Stimulated activated naive CD8-positive, alpha-beta T cell treated with anti-CD3 and anti-CD28 coated beads, Interleukin-15, Interleukin-2, amounts not matched to agents 100 U/mL and 50 U/mL, for 24 hours (primary cell): ENCODE measurements around the gene ABHD16A.

Source experiments
- ATAC-seq: fragments of 150-1000 bp; cut with Tn5 transposase; one replicate; pipeline ENCODE4 v1.10.0; 2021
- DNase-seq: peaks from one replicate; pipeline ENCODE4 v3.0.0; 2021

ABHD16A gene

GRCh38 chr6:31662124-31662723, 40.9 kb downstream of the ABHD16A start:
- DNase-seq (no peak), ATAC-seq (no peak)

DNA sequence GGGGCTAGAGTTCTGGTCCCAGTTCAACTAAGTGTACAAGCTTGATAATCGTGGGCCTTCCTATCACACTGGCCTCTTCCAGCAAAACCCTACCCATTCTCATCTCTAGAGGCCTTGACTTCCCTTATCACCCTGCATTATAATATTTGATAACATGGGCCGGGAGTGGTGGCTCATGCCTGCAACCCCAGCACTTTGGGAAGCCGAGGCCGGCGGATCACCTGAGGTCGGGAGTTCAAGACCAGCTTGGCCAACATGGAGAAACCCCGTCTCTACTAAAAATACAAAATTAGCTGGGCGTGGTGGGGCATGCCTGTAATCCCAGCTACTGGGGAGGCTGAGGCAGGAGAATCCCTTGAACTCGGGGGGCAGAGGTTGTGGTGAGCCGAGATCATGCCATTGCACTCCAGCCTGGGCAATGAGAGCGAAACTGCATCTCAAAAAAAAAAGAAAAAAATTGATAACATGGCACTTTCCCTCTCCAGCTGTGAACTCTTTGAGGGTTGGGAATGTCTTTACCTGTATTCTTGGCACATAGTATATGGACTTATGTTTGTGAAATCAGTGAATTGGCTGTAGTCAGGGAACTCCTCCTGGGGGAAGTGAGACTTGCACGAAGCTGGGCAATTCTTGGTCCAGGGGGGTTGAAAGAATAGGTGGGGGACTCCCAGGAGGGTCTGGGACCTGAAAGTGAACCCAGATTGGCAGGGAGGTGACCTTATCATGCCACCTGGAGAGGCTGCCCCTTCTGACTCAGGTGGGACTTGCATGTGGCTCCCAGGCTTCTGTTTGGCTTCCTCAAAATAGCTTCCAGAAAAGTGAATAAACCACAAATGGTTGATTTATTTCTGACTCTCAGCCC, 41.6 kb downstream of the ABHD16A start:
- no peak for DNase-seq
- no peak for ATAC-seq

- DNase-seq: peak; percentile 87
- ATAC-seq: peak; percentile 75
These were observed 42.5 kb downstream of the ABHD16A start, which contains the start of gene C6orf47 for GRCh38 chr6:31660381-31661261. Gene C6orf47 (minus strand): TSS chr6:31660778. CDS start chr6:31659947, 831 bp downstream.

DNA sequence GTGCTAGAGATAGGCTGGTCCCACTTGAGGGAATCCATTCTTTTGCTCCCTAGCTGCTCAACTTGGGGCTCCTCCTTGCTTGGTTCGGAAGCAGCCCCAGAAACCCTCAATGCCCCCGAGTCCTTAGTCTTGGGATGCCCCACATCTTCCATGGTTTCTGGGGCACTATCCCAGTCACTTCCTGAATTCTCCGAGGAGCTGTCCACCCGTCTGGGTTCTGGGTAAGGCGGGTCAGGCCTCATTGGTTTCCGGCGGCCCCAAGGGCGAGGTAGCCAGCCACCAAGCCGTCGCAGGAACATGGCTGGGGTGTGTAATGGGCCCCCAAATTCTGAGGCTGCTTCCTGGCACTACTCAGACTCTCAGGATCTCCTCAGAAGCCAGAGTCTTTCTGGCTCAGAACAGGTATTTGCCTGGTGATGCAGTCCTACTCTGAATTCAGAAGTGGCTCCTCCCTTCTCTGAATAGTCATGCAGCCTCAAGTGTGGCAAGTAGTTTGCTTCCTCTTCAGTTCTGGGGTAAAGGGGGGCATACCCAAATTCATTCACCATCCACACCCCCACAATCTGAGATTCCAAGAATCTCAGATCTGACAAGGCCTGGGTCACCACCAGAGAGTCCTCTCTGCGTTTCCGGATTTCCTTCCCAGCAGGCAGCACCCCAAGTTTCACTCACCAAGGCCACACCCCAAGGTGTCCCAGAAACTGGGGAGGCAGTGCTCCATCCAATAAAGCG, 43.3 kb downstream of the ABHD16A start:
- peak; percentile 25 for ATAC-seq
- peak; percentile 54 for DNase-seq

DNA sequence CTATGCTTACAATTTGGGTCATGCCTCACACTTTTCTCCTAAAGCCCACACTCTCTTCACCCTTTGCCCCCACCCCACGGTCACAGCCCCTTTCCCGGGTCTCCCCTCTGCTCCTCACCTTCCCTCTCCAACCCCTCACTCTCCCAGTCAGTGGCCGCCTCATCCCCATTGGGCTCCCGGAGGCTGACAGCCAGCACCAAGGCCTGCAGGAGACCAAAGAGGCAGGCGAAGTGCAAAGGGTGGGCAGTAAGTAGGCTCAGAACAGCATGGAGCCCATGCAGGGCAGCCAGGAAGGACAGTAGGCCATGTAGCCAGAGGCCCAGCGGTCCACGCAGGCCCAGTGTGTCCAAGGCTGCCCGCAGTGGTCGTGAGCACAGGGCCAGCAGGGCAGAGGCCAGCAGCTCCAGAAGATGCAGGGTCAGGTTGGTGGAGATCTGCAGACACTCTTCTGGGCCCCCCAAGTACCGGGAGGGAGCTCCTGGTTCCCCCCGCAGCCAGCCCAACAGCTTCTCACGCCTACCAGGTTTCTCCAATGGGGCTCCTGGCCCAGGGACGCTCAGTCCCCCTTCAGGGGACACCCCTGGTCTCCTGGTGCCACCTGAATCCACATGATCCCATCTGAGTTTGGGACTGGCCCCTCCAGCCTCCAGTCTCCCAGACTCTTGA, 44.0 kb downstream of the ABHD16A start:
- ATAC-seq (no peak), DNase-seq (no peak)

- no peak for ATAC-seq
- no peak for DNase-seq
These were observed 44.9 kb downstream of the ABHD16A start for GRCh38 chr6:31658158-31658688.

- peak; percentile 37 for DNase-seq
- no peak for ATAC-seq
These were observed 45.5 kb downstream of the ABHD16A start for GRCh38 chr6:31657406-31658157.

DNA sequence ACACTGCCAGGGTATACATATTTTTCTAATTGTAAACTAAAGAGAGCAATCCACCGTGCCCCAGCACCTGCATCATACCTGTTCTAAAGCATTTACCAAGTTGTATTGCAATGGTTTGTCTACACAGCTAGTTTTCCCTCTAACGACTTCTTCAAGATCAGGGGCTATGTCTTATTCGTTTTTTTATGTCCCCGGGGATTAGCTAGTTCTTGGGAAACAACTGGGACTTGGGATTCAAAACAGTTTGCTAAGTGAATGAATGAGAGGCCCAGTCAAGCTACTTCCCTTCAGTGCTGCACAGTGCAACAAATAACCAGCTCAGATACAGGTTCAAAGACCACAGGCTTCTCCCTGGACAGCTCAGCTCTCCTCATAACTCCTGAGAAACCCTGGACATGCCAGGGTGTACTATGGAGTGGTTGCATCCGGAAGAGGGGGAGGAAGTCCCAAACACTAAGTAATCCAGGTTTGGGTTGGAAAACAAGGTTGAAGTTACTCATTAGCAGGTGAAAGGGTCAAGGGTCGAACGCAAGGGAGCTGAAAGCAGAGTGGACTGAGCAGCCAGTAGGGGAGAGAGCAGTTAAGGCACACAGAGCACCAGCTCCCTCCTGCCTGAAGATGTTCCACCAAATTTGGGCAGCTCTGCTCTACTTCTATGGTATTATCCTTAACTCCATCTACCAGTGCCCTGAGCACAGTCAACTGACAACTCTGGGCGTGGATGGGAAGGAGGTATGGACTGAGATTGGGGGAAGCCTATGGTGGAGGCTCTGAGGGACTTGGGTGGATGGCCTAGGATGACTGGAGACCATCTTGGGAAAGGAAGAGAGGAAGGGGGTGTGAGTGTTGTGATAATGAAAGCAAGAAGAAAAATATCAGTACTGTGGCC, 47.5 kb downstream of the ABHD16A start, which contains the start of gene APOM:
TSS of gene APOM (plus strand) at position 546 of the 889 bp plus-strand sequence. CDS start at position 619, 73 bp downstream.
- ATAC-seq: no peak

GRCh38 chr6:31654574-31655348, 48.4 kb downstream of the ABHD16A start:
- DNase-seq (no peak), ATAC-seq (no peak)

More for the DNA sequence above, 47.5 kb downstream of the ABHD16A start, which contains the start of gene APOM:
- no peak for DNase-seq

DNA sequence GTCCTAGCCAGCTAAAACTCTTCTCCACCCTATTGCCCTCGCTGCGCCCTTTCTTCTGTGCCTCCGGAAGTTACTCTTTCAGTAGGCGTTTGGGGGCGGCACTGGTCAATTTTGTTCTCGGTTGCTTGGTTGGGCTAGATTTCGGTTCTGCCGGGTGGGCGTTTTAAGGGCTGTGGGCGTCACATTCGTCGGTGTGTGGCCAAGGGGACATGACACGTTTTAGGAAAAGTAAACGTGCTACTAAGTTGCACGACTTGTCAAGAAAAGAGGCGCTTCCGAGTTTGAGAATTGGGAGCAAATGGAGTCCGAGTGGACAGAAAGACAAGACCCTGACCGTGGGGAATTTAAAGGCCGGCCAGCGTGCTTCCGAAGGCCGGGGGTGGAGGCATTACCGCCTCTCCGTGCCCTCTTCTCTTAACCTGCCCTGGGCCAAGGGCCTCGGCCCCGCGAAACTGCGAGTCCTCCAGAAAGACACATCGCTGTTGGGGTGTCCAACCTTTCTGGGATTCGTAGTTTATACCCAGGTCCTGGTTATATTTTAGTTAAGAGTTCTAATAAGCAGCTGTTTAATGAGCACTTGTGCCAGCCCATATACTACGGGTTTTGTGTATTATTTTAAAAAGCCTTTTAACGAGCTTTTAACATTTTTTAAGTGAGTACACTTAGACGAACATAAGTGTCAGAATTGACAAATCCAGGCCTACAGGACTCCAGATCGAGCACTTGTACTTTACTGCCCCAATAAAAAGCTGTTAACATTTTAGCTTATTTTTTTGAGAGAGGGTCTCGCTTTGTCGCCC, 50.0 kb downstream of the ABHD16A start:
- peak; percentile 66 for ATAC-seq
- peak; percentile 86 for DNase-seq

DNA sequence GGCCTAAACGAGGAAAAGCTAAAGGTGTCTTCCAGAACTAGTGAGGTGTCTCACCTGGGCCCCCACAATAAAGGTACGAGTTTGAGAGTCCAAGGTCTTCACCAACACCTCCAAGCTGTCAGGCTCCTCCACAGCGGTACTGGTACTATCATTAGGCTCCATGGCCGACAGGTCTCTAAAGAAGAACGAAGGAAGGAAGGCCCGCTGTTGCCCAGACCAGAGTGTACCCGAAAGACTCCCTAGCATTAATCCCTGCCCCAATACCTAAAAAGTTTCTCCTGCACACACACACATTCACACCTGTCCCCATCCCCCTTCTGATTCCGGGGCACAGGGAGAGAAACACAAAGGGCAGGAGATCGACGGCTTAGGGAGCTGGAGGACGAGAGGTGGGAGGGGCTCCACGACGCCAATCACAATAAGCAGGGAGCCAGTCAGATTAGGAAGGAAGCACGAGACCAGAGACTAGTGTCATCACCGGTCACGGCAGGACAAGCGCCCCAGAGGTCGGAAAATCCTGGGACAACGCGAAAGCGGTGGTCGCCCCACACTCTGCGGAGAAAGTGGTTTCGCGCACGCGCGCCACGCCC, 51.4 kb downstream of the ABHD16A start:
- DNase-seq (no peak), ATAC-seq (peak; percentile 50)

DNA sequence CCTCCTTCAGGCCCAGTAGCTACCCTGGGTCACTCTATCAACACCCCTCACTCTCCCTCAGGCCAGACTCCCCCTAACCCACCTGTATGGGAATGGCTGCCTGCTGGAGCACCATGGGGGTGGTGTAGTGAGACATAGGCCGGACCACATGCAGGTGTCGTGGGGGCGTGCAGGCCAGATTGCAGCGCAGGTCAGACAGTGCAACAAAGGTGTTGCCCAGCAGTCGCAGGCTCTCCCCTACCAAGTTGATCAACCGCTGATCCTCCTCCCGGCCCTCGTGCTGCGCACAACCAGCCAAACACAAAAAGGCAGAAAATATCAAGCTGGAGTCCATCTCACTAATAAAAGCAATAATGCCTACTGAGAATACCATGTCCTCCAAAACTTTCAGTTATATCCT, 57.8 kb downstream of the ABHD16A start:
- ATAC-seq: no peak
- DNase-seq: no peak

GRCh38 chr6:31643818-31644454, 59.2 kb downstream of the ABHD16A start:
- DNase-seq (no peak), ATAC-seq (no peak)

GRCh38 chr6:31642798-31643570, 60.1 kb downstream of the ABHD16A start:
- no peak for ATAC-seq
- DNase-seq: no peak

DNA sequence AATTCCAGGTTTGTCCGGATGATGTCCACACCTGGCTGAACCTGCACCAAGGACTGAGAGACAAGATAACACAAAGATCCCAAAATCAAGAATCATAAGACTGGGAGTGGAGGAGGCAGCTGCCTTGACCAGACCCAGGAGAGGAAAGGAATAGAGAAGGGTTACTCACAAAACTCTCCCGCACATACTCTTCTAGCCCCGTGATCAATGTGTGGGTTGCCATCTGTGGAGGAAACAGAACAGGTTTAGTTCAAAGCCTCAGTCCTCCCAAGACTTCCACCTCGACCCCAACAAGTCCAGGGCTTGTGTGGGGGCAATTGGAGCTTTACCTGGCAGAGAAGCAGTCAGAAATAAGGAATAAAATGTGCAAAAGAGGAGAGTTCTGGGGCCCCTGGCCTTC, 61.8 kb downstream of the ABHD16A start:
- no peak for ATAC-seq

GRCh38 chr6:31640612-31641011, 62.5 kb downstream of the ABHD16A start:
- DNase-seq: no peak
- ATAC-seq: no peak

More for the DNA sequence above, 61.8 kb downstream of the ABHD16A start:
- DNase-seq: no peak
